OCI-LY1 (cell line): ENCODE results near the gene DTNBP1.

Experiments used
- EZH2 ChIP-seq: fragments of 200-600 bp; sonication (generic), shearing (Covaris generic); IDR thresholded peaks from 2 replicates; pipeline ENCODE4 v1.8.0; 2017; ENCODE audit warnings: borderline replicate concordance, mixed run types, mild to moderate bottlenecking, antibody characterized with exemption, low read length, moderate library complexity, mixed read lengths
- TF ChIP-seq, protein P1 (sequence below): fragments of 200-600 bp; sonication (generic), shearing (Covaris generic); IDR thresholded peaks from 2 replicates; pipeline ENCODE4 v1.5.1; 2017; ENCODE audit warnings: mild to moderate bottlenecking, antibody characterized with exemption, low read length, moderate library complexity, mixed read lengths

DNA sequence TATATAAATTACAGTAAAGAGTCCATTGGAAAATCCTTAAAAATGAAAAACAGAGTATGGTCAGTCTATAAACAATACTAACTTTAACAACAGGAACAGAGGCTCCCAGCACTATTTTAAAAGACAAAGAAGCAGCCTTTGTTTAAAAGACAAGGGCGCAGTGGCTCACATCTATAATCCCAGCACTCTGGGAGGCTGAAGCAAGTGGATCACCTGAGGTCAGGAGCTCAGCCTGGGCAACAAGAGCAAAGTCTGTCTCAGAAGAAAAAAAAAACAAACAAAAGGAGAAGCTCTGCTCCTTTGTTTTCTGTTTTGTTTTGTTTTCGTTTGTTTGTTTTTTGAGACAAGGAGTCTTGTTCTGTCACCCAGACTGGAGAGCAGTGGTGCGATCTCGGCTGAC, 89.4 kb downstream of the DTNBP1 start:
- TF ChIP-seq, protein P1, sequence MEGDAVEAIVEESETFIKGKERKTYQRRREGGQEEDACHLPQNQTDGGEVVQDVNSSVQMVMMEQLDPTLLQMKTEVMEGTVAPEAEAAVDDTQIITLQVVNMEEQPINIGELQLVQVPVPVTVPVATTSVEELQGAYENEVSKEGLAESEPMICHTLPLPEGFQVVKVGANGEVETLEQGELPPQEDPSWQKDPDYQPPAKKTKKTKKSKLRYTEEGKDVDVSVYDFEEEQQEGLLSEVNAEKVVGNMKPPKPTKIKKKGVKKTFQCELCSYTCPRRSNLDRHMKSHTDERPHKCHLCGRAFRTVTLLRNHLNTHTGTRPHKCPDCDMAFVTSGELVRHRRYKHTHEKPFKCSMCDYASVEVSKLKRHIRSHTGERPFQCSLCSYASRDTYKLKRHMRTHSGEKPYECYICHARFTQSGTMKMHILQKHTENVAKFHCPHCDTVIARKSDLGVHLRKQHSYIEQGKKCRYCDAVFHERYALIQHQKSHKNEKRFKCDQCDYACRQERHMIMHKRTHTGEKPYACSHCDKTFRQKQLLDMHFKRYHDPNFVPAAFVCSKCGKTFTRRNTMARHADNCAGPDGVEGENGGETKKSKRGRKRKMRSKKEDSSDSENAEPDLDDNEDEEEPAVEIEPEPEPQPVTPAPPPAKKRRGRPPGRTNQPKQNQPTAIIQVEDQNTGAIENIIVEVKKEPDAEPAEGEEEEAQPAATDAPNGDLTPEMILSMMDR = no peak
- TF ChIP-seq EZH2 = no peak
